Limb (tissue), 2 donors: ENCODE data around the gene HEPACAM2.

ENCODE experiments used
- DNase-seq, 2 donors: peaks; one replicate each; pipeline ENCODE4 v3.0.0-alpha.2; 2016; ENCODE audit errors: extremely low spot score in 2 of 2

The HEPACAM2 gene

GRCh38 chr7:93202594-93203250 lies 23.5 kb downstream of the HEPACAM2 start:
- DNase-seq = peak in 1 of 2 donors; percentile 20

GRCh38 chr7:93198472-93198871 lies 27.8 kb downstream of the HEPACAM2 start:
- DNase-seq = no peak

- no peak for DNase-seq
Observed at GRCh38 chr7:93196336-93196735, 29.9 kb downstream of the HEPACAM2 start.

GRCh38 chr7:93194386-93194785 lies 31.9 kb downstream of the HEPACAM2 start:
- no peak for DNase-seq

- no peak for DNase-seq
Observed at GRCh38 chr7:93188870-93189634, 37.2 kb downstream of the HEPACAM2 start.

GRCh38 chr7:93185303-93186027 lies 40.8 kb downstream of the HEPACAM2 start:
- DNase-seq = no peak

GRCh38 chr7:93179173-93179572 lies 47.1 kb downstream of the HEPACAM2 start:
- DNase-seq = no peak

GRCh38 chr7:93178213-93178612 lies 48.1 kb downstream of the HEPACAM2 start:
- DNase-seq = no peak

GRCh38 chr7:93176992-93177580 lies 49.2 kb downstream of the HEPACAM2 start:
- no peak for DNase-seq

GRCh38 chr7:93175219-93175618 lies 51.0 kb downstream of the HEPACAM2 start:
- no peak for DNase-seq

- no peak for DNase-seq
Observed at GRCh38 chr7:93172683-93173082, 53.6 kb downstream of the HEPACAM2 start.

GRCh38 chr7:93171606-93172226 lies 54.6 kb downstream of the HEPACAM2 start:
- no peak for DNase-seq

GRCh38 chr7:93165447-93165846 lies 60.8 kb downstream of the HEPACAM2 start:
- no peak for DNase-seq

GRCh38 chr7:93164766-93165165 lies 61.5 kb downstream of the HEPACAM2 start:
- no peak for DNase-seq

- DNase-seq = no peak
Observed at GRCh38 chr7:93161181-93161762, 65.0 kb downstream of the HEPACAM2 start.

- DNase-seq = no peak
Observed at GRCh38 chr7:93160410-93160809, 65.9 kb downstream of the HEPACAM2 start.

GRCh38 chr7:93159490-93159889 lies 66.8 kb downstream of the HEPACAM2 start:
- no peak for DNase-seq

GRCh38 chr7:93156884-93157283 lies 69.4 kb downstream of the HEPACAM2 start:
- no peak for DNase-seq

GRCh38 chr7:93150200-93150835 lies 76.0 kb downstream of the HEPACAM2 start:
- DNase-seq = no peak

- DNase-seq = no peak
Observed at GRCh38 chr7:93148727-93149126, 77.5 kb downstream of the HEPACAM2 start.

GRCh38 chr7:93148144-93148543 lies 78.1 kb downstream of the HEPACAM2 start, which contains the start of gene SAMD9L:
Gene SAMD9L, minus strand, starts transcription at chr7:93148385. Its CDS starts 12,414 bp downstream, at chr7:93135971.
- DNase-seq = no peak
